ENCODE data around the gene FSD1.
"Not testable (repeated sequence)": the region's sequence is repeated elsewhere in the genome, so short reads cannot be mapped to it uniquely, and the experiment has no call there.

The FSD1 gene

GRCh38 chr19:4286141-4286540 is 18.3 kb upstream of the FSD1 start:
- not testable (repeated sequence) for DNase-seq

- DNase-seq, result no peak
Measured at GRCh38 chr19:4288091-4288777, 16.2 kb upstream of the FSD1 start.

GRCh38 chr19:4291184-4291732 is 13.1 kb upstream of the FSD1 start:
- no peak for DNase-seq

GRCh38 chr19:4292515-4292914 is 11.9 kb upstream of the FSD1 start:
- no peak for DNase-seq

- no peak for DNase-seq
Measured at GRCh38 chr19:4294389-4294788, 10.0 kb upstream of the FSD1 start.

GRCh38 chr19:4295972-4296771 is 8.2 kb upstream of the FSD1 start:
- peak; percentile 88 for DNase-seq

GRCh38 chr19:4297901-4298809 is 6.2 kb upstream of the FSD1 start:
- DNase-seq, result no peak

- DNase-seq, result no peak
Measured at GRCh38 chr19:4298810-4299550, 5.4 kb upstream of the FSD1 start.

- no peak for DNase-seq
Measured at GRCh38 chr19:4300589-4300988, 3.8 kb upstream of the FSD1 start.

GRCh38 chr19:4301590-4302242 is 2.7 kb upstream of the FSD1 start:
- no peak for DNase-seq

GRCh38 chr19:4302243-4302640 is 2.2 kb upstream of the FSD1 start, which contains the start of gene TMIGD2:
TMIGD2 (minus strand) TSS chr19:4302389; CDS start chr19:4302385, 4 bp downstream.
- no peak for DNase-seq

- DNase-seq, result no peak
Measured at GRCh38 chr19:4303819-4304537, 420 bp upstream of the FSD1 start.

- no peak for DNase-seq
Measured at GRCh38 chr19:4305257-4305612, 837 bp downstream of the FSD1 start.

- DNase-seq, result no peak
Measured at GRCh38 chr19:4305659-4306058, 1.3 kb downstream of the FSD1 start.

- DNase-seq, result no peak
Measured at GRCh38 chr19:4310247-4311121, 6.1 kb downstream of the FSD1 start.

- no peak for DNase-seq
Measured at GRCh38 chr19:4313847-4314490, 9.6 kb downstream of the FSD1 start.

- DNase-seq, result no peak
Measured at GRCh38 chr19:4316956-4317355, 12.6 kb downstream of the FSD1 start.

GRCh38 chr19:4318460-4318859 is 14.1 kb downstream of the FSD1 start:
- DNase-seq, result no peak

- DNase-seq, result no peak
Measured at GRCh38 chr19:4319067-4319718, 14.8 kb downstream of the FSD1 start.
